ENCODE data around the gene RHEBL1.
"Not testable (repeated sequence)": the region's sequence is repeated elsewhere in the genome, so short reads cannot be mapped to it uniquely, and the experiment has no call there.

Gene RHEBL1

DNA sequence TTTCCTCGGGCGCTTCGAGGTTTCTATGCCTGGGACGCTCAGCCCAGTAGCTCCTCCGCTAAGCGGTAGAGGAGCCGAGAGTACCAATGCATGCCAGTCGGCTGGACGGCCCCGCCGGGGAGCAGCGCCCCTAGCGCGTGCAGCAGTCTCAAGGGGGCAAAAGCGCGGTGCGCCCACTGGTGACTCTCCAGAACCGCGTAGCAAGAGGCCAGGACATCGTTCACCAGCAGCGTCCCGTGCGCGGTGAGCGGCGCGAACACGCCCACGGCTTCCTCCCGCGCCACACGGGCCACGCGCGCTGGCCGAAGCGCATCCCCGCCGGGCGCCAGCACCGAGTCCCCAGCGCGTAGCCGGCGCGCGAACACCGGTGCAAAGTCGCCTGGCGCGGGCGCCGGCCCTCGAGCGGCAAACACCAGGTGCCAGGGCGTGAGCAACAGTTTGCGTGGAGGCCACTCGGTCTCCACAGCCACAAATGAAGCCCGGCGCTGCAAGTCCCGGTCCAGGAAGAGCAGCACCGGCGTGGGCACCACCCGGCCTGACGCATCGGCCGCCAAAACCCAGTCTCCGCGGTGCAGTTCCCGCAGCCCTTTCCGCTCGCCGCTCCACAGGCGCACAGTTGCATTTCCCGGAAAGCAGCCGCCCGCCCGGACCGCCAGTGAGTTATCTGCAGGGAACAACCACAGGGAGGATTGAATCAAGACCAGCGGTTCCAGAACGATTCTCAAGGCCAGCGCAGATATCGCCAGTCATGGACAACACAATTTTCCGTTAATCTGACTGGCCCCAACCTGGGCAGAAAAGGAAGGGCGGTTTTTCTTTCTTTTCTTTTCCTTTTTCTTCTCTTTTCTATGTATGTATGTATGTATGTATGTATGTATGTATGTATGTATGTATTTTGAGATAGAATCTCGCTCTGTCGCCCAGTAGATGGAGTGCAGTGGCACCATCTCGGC is 20.3 kb upstream of the RHEBL1 start:
- no peak for DNase-seq (ENCODE audit: low read depth)

DNA sequence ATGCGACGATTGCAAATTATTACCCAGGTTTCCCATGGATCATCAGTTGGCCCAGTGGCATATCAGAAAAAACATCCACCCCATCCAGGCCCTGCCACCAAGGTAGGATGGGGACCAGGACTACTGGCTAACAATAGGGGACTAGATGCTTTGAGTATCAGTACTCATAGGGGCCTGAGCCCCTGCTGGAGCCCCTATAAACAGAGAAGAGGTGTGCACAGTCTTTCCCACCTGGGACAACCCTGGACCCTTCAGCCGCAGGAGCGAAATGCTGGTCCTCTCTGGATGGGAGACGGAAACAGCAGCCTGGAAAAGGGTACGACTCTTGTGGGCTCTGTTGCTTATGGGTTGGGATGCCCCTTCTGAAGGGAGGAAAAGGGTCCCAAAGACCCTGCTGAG is 19.2 kb upstream of the RHEBL1 start:
- DNase-seq (ENCODE audit: low read depth): no peak

DNA sequence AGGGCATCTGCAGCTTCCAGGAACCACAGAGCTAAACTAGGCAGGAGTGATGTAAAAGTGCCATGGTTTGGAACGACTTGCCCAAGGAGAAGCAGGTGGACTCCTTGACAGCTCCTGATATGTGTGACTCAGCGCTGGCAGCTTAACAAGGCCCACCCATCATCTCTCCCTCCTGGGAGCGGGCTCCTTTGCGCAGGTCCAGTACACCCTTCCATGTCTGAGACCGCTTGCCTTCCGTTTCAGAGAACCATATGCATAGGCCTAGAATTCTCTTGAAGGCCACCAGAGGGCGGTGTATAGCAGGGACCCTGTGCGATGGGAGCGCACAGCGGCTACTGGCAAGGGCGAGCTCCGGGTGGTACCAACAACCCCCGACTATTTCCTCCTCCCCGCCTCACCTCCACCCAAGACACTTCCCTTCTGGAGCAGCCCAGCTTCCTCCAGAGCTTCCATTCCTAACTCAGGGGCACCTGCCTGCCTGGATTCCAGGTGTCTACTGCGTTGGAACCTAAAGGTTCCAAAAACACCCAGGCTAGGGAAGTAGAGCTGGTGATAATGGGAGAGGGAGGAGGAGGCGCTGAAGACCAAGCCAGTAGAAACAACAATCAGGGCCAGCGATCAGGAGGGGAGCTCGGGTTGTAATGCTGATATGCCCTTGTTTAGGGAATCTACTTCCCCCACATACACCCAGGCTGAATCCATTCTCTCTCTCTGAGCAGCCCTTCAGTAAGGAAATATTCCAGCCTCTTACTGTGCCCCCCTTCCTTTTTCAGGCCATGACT is 18.6 kb upstream of the RHEBL1 start:
- DNase-seq (ENCODE audit: low read depth): peak; percentile 68

DNA sequence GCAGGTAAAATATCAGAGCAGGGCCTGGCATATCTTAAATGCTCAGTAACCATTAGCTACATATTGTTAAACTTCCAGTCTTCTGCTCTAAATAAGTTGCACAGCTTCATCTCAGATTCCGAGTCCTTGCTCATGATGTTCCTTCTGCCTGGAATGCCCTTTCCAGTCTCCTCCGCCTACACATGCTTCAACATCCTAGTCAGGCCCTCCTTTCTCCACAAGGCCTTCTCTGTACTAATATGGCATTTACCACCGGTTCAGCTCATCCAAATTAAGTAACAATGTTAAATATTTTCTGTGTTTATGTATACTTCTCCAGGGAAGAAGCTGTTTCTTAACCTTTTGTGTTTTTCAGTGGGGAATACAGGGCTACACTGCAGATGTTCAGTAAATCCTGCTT is 16.3 kb upstream of the RHEBL1 start:
- DNase-seq (ENCODE audit: low read depth): no peak

DNA sequence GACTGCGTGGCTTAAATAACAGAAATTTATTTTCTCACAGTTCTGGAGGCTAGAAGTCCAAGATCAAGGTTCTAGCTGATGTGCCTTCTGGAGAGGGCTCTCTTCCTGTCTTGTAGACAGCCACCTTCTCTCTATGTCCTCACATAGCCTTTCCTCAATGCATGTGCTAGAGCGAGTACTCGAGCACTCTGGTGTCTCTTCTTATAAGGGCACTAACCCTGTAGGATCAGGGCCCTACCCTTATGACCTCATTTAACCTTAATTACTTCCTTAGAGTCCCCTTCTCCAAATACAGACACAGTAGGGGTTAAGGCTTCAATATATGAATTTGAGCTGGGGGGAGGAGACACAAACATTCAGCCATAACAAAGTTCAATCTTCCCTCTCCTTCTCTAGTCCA is 14.7 kb upstream of the RHEBL1 start:
- DNase-seq (ENCODE audit: low read depth): no peak

DNA sequence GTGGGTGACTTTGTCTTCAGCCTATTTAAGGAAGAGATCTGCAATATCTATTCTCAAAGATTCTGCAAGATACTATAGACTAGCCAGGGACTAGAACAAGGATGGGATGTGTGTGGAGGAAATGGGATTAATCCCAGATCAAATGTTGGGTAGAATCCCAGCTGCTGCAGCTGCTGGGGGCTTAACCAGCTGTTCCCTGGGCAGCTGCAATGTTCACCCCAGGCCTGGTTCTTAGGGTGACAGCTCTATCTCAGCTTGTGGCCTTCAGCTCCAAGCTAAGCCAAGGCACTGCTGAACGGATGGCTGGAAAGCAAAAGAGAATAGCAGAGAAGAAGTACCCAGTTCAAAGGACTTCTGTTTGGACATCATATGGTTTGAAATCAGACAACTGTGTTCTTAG is 10.0 kb upstream of the RHEBL1 start:
- DNase-seq (ENCODE audit: low read depth): no peak

DNA sequence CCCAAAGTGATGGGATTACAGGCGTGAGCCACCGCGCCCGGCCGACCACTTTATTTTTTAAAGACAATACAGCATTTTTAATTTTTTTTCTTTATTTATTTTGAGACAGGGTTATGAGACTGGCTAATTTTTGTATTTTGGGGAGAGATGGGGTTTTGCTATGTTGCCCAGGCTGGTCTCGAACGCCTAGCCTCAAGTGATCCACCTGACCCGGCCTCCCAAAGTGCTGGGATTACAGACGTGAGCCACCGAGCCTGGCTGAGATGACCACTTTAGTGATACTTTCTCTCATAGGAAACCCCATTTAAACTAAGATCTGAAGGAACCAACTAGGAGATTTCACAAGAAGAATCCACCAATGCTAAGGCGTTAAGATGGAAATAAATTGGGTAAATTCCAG is 1.2 kb upstream of the RHEBL1 start:
- DNase-seq (ENCODE audit: low read depth): no peak

DNA sequence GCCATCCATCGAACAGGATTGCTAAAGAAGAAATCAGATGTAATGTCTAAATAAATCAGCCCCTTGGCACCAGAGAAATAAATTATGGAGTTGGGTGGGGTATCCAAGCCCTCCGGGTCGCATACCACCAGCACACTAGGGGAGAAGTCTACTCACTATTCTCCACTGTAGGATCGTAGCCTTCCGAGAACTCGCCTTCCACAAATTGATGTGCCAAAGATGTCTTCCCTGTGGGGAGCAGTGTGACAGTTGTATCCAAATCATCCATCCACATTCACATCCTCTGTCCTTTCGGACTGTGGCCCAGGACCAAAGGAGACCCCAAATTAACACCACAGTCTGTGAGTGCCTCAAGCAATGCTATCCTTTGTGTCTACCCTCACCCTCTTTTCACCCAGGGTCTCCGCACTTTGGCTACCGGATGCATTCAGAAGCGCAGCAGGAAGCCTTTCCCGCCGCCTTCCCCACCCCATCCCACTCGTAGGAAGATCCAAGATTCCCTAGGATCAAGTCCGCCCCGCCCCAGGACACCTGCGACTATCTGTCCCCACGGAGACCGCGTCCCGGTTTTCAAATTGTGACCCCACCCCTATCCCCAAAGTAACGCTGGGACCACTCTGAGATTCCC is 786 bp downstream of the RHEBL1 start:
- DNase-seq (ENCODE audit: low read depth): no peak

DNA sequence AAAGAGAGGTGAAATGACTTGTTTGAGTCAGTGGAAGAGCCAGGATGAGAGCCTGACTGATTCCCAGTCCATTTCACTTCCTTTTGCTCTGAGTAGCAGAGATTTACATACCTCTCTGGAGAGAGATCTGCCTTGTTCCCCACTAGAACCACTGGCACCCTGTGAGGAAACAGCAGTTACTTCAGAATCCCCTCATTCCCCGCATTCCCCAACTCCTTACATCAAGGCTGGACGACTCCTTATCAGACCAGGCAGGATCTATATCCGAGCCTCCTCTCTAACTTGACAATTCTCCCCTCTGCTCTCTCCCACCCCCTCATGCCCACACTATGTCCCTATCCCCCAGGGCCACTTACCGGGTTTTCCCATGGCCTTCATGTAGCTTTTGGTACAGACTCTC is 3.7 kb downstream of the RHEBL1 start:
- no peak for DNase-seq (ENCODE audit: low read depth)

DNA sequence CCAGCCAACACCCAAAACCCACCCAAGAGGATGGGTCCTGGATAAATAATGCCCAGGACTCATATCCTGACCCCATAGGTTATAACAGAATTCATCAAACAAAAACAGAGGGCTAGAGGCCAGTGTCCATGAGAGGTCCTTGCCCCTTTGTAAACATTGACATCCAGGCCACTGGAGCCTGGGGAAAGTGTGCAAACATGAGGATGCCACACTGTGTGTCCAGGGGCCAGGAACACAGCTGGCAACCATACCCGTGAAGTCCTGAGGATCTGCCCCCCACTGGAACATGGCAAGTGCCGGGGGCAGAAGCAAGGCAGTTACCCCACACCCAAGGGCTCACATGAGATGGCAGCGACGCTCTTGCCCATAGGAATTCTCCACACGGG is 5.0 kb downstream of the RHEBL1 start:
- DNase-seq (ENCODE audit: low read depth): no peak

DNA sequence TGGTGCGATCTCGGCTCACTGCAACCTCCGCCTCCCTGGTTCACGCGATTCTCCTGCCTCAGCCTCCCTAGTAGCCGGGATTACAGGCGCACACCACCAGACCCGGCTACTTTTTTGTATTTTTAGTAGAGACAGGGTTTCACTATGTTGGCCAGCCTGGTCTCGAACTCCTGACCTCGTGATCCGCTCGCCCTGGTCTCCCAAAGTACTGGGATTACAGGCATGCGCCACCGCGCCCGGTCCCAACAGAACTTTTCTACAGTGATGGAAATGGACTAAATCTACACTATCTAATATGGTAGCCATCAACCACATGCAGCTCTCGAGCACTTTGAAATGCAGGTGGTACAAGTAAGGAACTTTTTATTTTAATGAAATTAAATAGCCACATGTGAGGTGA is 7.9 kb downstream of the RHEBL1 start:
- DNase-seq (ENCODE audit: low read depth): not testable (repeated sequence)

DNA sequence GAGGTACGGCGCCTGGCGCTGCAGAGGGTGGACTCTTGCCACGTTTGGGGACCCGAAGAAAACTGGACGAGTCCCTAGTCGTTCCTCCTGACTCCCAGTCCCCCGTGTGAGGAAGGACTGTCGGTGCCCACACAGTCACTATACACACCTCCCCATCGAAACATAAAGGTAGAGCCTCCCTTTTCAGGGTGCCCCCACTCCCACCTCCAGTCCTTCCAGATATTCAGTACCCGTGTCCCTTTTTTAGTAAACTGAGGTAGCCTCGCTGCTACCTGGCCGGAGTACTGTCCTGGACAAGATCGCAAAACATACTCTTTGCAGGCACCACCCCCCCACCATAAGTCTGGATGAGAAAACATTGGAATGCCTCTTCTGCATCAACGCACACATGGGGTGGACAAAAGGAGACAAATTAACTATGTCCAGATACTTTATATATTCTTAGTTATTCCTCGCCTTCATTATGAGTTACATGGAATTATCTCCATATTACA is 8.6 kb downstream of the RHEBL1 start:
- DNase-seq (ENCODE audit: low read depth): no peak

DNA sequence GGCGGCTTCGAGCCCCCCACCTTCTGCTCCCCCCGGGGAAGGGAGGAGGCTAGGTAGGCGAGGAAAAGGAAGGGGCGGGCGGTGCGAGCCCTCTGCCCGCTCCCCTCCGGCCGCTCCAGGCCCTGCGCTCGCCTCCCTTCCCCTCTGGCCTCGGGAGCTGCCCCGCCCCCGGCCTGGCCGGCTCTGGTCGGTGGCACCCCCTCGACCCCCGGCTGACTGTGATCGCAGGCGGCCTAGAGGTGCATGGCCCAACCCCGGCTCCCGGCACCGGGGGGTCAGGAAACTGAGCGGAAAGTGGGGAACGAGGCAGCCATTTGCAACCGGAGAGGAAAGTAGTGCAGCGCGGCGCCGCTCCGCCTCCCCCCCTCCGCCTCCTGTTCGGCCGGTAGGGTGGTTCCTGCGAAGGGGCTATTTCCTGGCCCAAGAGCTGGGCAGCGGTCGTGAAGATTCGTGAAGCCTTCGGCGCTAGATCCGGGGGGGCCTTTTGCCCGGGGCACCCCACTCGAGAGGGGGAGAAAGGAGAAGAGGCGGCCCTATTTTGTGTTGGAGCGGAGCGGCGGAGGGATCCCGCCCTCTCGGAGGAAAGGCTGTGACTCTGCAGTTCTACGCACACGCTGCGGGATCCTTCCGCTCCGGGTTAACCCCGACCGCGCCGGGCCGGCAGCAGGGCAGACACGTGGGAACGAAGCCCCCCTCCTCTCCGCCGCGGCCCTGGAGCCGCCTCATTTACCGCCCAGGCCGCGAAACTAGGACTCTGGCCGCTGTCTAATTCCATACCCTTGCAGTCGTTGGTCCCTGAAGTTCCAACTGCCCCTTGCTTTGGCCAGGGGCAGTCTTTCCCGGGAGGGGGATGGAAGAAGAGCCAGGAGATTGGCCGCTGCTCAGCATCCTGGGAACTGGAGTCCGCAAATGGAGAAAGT is 9.3 kb downstream of the RHEBL1 start, which contains the start of gene KMT2D:
Gene KMT2D (minus strand): TSS at position 558 of the 920 bp plus-strand sequence. CDS start 5,470 bp downstream, outside the sequence.
- DNase-seq (ENCODE audit: low read depth): peak; percentile 81

DNA sequence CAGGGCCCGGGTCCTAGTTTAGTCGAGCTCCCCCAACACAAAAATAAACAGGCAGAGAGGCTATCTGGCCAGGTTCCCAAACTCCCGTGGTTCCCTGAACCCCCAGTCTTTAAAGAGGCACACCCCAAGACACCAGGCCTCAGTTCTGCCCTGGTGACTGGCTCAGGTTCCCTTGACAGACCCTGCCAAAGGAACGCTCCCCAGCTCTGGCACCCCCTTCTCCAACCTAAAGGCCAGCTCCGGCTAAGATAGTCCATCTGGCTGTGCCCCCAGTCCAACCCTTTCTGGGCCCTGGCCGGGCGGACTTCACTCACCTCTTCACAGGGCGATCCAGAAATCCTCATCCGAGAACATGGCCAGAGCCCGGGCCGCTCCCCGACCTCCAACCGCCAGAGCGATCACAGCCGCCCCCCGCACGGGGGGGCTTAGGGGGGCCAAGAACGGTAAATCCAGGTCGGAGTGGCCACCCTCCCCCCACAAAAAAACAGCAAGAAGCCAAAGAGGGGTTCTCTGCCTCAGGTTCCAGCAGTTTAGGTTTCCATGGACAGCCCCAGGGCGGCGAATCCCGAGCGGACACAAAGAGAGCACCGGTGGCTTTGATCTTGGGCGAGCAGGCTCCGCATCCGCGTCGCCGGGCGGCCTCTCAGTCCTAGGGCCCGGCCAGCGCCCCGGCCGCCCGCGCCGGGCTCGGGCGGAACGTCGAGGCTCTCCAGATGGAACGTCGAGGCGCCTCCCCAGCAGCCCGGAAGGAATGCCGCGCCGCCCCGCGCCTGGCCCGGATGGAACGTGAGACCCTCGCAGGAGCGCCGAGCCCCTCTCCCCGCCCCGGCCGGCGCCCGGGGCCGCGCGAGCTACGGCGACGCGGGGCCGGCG is 10.2 kb downstream of the RHEBL1 start:
- no peak for DNase-seq (ENCODE audit: low read depth)

DNA sequence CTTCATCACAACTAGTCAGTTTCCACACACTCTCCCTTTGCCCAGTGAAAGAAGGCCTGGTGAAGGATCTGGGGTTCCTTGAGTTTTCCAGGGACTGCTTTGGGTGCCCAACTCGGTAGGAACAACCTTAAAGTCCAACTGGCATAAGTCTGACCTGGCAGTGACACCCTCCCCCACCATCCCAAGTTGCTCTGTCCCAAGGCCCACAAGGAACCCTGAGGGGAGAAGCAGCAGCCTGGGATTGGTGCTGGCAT is 10.8 kb downstream of the RHEBL1 start:
- DNase-seq (ENCODE audit: low read depth): no peak

DNA sequence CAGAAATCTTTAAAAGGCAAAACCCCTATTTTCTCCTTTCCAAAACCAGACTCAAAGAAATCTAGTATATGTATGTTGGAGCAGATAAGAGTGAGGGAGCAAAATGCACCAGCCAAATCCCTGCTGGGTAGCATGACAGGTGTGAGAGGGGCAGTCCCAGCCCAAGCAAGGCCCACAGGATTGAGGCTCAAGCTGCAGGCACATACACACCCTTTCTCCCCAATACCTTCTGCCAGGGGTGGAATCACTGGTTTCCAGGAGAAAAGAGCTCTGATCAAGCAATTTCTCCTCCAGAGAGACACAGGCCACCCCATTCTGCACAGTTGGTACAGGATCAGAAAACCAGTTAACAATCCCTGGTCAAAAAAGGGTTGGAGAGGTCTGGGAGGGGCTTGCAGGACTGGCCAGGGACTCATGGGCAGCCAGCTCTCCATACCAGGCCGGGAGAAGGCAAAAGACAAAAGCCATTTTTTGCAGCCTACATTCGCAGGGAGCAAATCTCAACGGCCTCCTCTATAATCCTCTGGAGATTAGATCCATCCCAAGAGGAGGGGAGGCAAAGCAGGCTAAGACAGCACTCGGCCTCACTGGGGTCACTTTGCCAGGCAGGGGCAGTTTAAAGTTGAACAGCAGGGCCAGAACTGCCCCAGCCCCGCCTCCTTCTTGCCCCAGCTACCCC is 11.3 kb downstream of the RHEBL1 start:
- DNase-seq (ENCODE audit: low read depth): no peak

DNA sequence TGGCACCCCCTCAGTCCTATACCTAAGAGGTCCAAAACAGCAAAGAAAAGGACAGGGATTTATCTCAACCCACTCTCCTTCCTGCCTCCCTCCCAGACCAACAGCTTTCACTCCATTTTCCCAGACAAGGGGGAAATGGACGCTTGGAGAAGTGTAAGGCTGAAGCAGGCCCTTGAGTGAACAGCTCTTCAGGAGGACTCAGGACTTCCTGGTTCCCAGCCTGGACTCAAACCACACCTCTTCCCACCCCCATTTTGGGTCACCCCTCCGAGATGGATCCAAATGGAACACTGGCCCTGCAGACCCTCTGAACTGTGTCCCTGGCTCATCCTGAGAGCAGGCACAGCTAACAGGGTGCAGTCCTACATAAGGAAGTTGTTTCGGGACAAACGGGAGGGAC is 11.9 kb downstream of the RHEBL1 start:
- no peak for DNase-seq (ENCODE audit: low read depth)

DNA sequence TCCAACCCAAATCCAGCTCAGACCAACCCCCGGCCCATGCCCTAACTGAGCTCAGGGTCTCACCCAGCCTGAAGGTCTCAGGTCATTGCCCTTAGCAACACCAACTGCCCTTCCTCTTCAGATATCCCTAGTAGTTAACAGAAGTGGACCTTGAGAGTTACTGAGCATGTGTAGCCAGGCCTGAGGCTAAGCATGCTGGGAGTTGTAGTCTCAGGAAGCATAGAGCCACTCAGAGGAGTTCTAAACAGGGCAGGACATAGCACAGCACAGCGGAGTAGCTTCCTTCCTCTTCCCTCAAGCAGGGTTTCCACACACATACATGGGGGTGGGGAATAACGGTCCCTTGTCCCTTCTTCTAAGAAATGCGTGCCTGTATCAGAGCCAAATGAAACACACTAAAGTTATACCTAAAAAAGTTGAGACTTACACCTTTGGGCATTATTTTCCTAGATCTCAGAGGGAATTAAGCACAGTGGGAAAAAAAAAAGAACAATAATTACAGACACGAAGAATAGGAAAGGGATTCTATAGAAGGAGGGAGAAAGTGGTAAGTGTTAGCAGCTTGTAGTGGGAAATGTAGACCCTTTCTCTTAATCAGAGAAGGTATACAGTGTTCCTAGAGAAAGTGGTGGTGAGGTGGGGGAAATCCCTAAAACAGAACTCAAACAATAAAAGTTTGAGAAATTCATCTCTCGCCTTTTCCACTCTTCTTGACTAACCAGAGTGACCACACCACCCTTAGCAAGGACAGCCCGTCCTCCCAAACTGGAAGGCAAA is 13.6 kb downstream of the RHEBL1 start:
- DNase-seq (ENCODE audit: low read depth): no peak

DNA sequence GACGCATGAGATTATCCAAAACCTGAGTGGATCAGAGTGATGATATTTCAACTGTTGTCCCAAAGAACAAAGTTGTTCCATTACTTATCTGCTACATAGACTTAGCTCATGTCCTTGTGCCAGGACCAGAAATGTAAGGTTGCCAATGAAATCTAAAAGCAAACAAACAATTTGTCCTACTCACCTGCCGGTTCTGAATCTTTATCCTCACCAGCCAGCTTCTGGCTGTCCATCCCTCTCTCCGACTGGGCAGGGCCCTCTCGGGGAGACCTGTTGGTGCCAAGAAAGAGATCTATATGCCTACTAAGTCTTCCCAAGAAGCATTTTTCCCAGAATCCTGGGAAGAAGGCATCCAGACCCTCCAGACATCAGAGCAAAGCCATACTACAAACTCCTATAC is 14.7 kb downstream of the RHEBL1 start:
- DNase-seq (ENCODE audit: low read depth): no peak
